Stomach (tissue), 4 donors: ENCODE measurements around the gene NCAPH2.

Experiments used
- CTCF ChIP-seq, 7 experiments: fragments of 450-650 bp in 4 of 7; fragments of 200-600 bp in 3 of 7; sonication (generic) in 3 of 7; IDR thresholded peaks; one replicate each; pipeline ENCODE4 v1.5.1; 2016 to 2019; ENCODE audit warnings: antibody characterized with exemption in 7 of 7, control low read depth in 2 of 7, mild to moderate bottlenecking in 1 of 7
- POLR2A ChIP-seq, 4 donors: fragments of 450-650 bp; IDR thresholded peaks; one replicate each; pipeline ENCODE4 v1.6.1; 2016; ENCODE audit warnings: antibody characterized with exemption in 4 of 4, control low read depth in 2 of 4, mild to moderate bottlenecking in 1 of 4, moderate library complexity in 1 of 4

GRCh38 chr22:50531962-50532674, 24.1 kb downstream of the NCAPH2 start:
- TF ChIP-seq POLR2A (IDR thresholded peaks at IDR 0.05) (no peak), CTCF (IDR thresholded peaks at IDR 0.05) (no peak)
